Stimulated activated CD4-positive, alpha-beta T cell treated with anti-CD3 and anti-CD28 coated beads, Interleukin-12 subunit alpha, Interleukin-12 subunit beta, amount 100 ng/mL, for 24 hours (primary cell): Measurements from ENCODE around the gene STK39.

ENCODE experiments used
- DNase-seq, 2 experiments: peaks; one replicate each; pipeline ENCODE4 v3.0.0-alpha.2; 2020; ENCODE audit warnings: low read depth in 2 of 2

STK39 gene

GRCh38 chr2:168006498-168006897, 240.9 kb downstream of the STK39 start:
- no peak for DNase-seq

GRCh38 chr2:168005586-168005985, 241.8 kb downstream of the STK39 start:
- no peak for DNase-seq

- DNase-seq: no peak
These were observed 243.5 kb downstream of the STK39 start for GRCh38 chr2:168003876-168004275.

GRCh38 chr2:168002021-168002553, 245.3 kb downstream of the STK39 start:
- no peak for DNase-seq

GRCh38 chr2:167992278-167992677, 255.1 kb downstream of the STK39 start:
- DNase-seq: no peak

GRCh38 chr2:167990062-167990461, 257.3 kb downstream of the STK39 start:
- no peak for DNase-seq

- no peak for DNase-seq
These were observed 259.1 kb downstream of the STK39 start for GRCh38 chr2:167988296-167988695.

GRCh38 chr2:167987558-167987957, 259.8 kb downstream of the STK39 start:
- no peak for DNase-seq

- no peak for DNase-seq
These were observed 260.4 kb downstream of the STK39 start for GRCh38 chr2:167987026-167987425.

GRCh38 chr2:167986223-167986622, 261.2 kb downstream of the STK39 start:
- DNase-seq: no peak

- no peak for DNase-seq
These were observed 265.4 kb downstream of the STK39 start for GRCh38 chr2:167981945-167982344.

GRCh38 chr2:167980439-167980838, 267.0 kb downstream of the STK39 start:
- no peak for DNase-seq

GRCh38 chr2:167972746-167973145, 274.6 kb downstream of the STK39 start:
- DNase-seq: no peak

GRCh38 chr2:167972020-167972419, 275.4 kb downstream of the STK39 start:
- no peak for DNase-seq

- no peak for DNase-seq
These were observed 280.2 kb downstream of the STK39 start for GRCh38 chr2:167966937-167967913.

GRCh38 chr2:167965907-167966761, 281.3 kb downstream of the STK39 start:
- DNase-seq: no peak

GRCh38 chr2:167964650-167965413, 282.6 kb downstream of the STK39 start:
- DNase-seq: no peak

GRCh38 chr2:167963899-167964649, 283.3 kb downstream of the STK39 start:
- no peak for DNase-seq

GRCh38 chr2:167962436-167963226, 284.8 kb downstream of the STK39 start:
- no peak for DNase-seq

GRCh38 chr2:167961536-167962048, 285.8 kb downstream of the STK39 start:
- DNase-seq: no peak
